ENCODE measurements around the gene KBTBD2. TPM values are rescaled to one million over a fixed set of nuclear protein-coding genes. Genes with fewer than 3 reads are reported as not detected.
"Not testable (repeated sequence)": the region's sequence is repeated elsewhere in the genome, so short reads cannot be mapped to it uniquely, and the experiment has no call there.

KBTBD2 gene
- total RNA-seq, 2 experiments from 2014 or later = 46.2 to 46.6 TPM

DNA sequence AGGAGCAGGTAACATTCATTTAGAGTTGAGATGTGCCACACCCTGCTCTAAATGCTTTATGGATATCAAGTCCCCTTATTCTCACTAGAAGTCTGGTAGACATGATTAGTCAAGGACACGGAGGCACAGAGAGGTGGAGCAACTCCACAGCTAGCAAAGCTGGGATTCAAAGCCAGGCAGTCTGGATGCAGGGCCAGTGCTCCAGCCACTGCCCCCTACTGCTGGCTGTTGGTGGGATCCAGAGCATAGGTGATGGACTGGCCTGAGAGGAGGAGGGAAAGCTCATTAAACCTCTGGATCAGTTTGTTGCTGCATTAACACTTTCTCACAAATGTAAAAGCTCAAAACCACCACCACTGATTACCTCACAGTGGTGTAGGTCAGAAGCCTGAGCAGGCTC lies 22.6 kb upstream of the KBTBD2 start:
- peaks cover 9% of the 10 kb centered on the region for H3K36me3 Mint-ChIP-seq (ENCODE audit: low read depth)
- CTCF ChIA-PET = no interaction called here
- no peaks in the 10 kb centered on the region for H3K9me3 Mint-ChIP-seq
- H3K4me1 Mint-ChIP-seq = no peaks in the 10 kb centered on the region
- H3K4me3 Mint-ChIP-seq = no peak overlapping the region
- H3K27ac Mint-ChIP-seq = no peak overlapping the region
- no peak for DNase-seq
- POLR2A ChIA-PET = no interaction called here
- no peaks in the 10 kb centered on the region for H3K27me3 Mint-ChIP-seq

DNA sequence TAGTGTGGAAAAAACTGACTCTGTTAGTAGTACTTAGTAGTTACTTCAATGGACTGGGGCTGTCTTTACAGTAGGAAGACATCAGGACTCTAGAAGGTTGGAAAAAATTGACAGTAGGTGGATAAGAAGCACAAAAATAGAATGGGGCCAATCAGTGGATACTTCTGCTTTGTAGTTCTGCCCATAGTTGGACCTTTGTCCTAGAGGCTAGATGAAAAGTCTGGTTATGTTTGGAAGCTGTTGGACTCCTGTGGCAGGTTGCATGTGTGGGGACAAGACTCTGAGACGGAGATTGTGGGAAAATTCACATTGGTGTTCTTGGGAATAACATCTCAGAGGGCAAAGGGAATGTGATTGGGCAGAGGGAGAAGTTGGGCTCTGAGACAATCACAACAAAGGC lies 18.6 kb upstream of the KBTBD2 start:
- Mint-ChIP-seq H3K27me3 (no peaks in the 10 kb centered on the region), H3K27ac (no peak overlapping the region), H3K36me3 (ENCODE audit: low read depth) (peaks cover 4% of the 10 kb centered on the region), H3K9me3 (no peaks in the 10 kb centered on the region), H3K4me1 (peaks cover 11% of the 10 kb centered on the region), H3K4me3 (no peak overlapping the region)
- CTCF ChIA-PET = no interaction called here
- POLR2A ChIA-PET = no interaction called here
- DNase-seq = no peak

DNA sequence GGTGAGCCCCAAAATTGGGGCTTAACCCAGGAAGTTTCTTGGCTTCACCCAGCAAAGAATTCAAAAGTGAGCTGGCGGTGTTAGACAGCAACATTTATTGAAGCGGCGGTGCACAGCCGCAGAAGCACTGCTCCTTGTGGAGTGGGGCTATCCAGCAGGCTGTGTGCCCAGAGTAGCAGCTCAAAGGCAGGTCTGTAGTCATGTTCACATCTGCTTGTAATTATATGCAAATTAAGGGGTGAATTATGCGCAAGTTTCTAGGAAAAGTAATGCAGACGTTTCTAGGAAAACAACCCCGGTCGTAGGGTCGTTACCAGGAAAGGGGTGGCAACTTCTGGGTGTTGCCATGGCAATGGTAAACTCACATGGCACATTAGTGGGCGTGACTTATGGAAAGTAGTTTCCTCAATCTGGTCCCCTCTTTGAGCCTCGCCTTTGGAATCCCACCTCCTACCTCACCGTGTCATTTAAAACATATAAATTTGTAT lies 13.7 kb upstream of the KBTBD2 start:
- POLR2A ChIA-PET = interaction anchor here (0.6 to 1.1 kb wide), 2 partner anchors 14 to 16 kb away, joined by 3 to 4 read pairs; no protein-coding TSS in a partner anchor
- CTCF ChIA-PET = interaction anchor here (0.7 to 1.6 kb wide), 6 partner anchors 13 to 203 kb away, joined by 3 to 7 read pairs (median 4); partner anchors contain the start of gene KBTBD2
- Mint-ChIP-seq H3K27me3 (no peaks in the 10 kb centered on the region), H3K27ac (peak overlapping the region; percentile 94), H3K4me1 (peaks cover 21% of the 10 kb centered on the region), H3K9me3 (no peaks in the 10 kb centered on the region), H3K4me3 (peak overlapping the region; percentile 75), H3K36me3 (ENCODE audit: low read depth) (no peaks in the 10 kb centered on the region)
- DNase-seq = peak; percentile 92

DNA sequence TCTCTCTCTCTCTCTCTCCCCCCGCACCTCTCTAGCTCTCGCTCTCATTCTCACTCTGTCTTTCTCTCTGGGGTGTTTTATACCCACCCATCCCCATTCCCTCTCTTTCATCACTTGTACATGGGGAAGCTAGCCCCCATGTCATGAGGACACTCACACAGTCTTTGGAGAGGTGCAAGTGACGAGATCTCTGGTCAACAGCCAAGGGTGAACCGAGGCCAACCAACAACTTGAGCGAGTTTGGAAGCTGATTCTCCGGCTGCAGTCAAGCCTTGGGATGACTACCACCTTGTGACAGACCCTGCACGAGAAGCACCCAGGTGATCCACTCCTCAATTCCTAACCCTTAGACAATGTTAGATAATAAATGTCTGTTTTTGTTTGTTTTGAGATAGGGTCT lies 10.1 kb upstream of the KBTBD2 start:
- CTCF ChIA-PET = interaction anchor here (3.7 kb wide), 1 partner anchor 9 kb away, joined by 17 read pairs; the partner anchor contains the start of gene KBTBD2
- Mint-ChIP-seq H3K36me3 (ENCODE audit: low read depth) (no peaks in the 10 kb centered on the region), H3K9me3 (no peaks in the 10 kb centered on the region), H3K27me3 (peaks cover 2% of the 10 kb centered on the region), H3K27ac (no peak overlapping the region), H3K4me1 (peaks cover 19% of the 10 kb centered on the region), H3K4me3 (no peak overlapping the region)
- DNase-seq = no peak
- POLR2A ChIA-PET = no interaction called here

DNA sequence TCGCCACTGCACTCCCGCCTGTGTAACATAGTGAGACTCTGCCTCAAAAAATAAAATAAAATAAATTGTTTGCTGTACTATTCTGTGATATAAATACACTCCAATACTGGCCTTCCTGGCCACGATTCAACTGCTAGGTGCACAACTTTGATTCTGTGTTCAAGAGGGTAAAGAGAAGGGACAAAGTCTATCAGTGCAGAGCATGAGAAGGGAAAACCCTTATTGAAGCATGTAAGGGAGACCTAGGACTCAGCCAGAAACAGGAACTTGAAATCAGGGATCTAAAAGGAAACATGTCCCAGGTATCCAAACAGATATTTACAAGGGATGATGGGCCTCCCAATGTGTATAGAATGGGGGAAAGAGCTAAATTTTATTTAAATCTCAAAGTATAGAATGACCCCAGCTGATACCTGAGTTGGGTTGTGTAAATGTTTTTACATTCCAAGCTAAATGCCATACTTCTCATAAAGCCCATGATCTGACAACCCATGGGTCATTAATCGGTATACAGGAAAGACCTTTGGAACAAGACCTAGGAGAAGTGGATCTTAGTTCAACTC lies 9.0 kb upstream of the KBTBD2 start:
- no peaks in the 10 kb centered on the region for H3K36me3 Mint-ChIP-seq (ENCODE audit: low read depth)
- peaks cover 2% of the 10 kb centered on the region for H3K27me3 Mint-ChIP-seq
- no peak overlapping the region for H3K27ac Mint-ChIP-seq
- no peaks in the 10 kb centered on the region for H3K9me3 Mint-ChIP-seq
- ChIA-PET POLR2A (no interaction called here), CTCF (interaction anchor here (3.7 kb wide), 1 partner anchor 8 kb away, joined by 17 read pairs; the partner anchor contains the start of gene KBTBD2)
- DNase-seq = no peak
- H3K4me3 Mint-ChIP-seq = no peak overlapping the region
- H3K4me1 Mint-ChIP-seq = peaks cover 13% of the 10 kb centered on the region

DNA sequence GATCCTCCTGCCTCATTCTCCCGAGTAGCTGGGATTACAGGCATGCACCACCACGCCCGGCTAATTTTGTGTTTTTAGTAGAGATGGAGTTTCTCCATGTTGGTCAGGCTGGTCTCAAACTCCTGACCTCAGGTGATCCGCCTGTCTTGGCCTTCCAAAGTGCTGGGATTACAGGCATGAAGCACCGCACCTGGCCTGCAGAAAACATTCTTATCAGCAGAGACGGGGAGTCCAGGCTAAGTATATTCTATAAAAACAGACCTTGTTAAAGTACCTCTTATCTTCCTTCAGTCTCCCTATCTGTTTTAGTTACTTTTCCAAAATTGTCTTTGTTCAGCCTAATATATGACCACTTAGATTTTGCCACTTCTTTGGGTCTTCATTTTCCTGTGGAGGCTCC lies 5.8 kb upstream of the KBTBD2 start:
- H3K27ac Mint-ChIP-seq; POLR2A ChIA-PET; H3K36me3 Mint-ChIP-seq (ENCODE audit: low read depth): not testable (repeated sequence)

DNA sequence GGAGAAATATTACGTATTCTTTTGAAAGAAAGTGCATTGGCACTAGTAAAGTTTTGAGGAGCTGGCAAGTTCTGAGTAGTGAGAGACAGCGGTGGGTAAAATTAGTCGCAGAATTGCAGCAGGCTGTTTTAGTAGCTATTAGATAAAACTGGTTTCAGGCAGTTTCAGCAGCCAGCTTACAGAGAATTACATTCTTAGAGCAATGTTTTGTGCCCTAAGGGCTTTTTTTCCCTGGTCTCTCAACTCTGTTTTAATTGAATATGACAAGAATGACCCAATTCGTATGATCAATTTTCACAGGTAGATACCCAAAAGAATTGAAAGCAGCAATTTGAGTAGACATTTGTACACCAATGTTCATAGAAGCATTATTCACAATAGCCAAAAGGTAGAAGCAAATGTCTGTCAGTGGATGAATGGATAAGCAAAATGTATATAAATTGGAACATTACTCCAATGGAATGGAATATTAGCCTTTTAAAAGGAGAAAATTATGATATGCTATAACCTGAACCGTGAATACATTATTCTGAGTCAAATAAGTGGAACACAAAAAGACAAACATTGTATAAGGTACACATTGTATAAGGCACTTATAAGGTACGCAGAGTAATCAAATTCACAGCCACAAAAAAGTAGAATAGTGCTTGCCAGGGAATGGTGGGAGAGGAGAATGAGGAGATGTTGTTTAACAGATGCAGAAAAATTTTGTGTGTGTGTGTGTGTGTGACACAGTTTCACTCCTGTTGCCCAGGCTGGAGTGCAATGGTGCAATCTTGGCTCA lies 5.2 kb upstream of the KBTBD2 start:
- H3K9me3 Mint-ChIP-seq = no peaks in the 10 kb centered on the region
- no peak for DNase-seq
- no peaks in the 10 kb centered on the region for H3K36me3 Mint-ChIP-seq (ENCODE audit: low read depth)
- peaks cover 23% of the 10 kb centered on the region for H3K4me1 Mint-ChIP-seq
- CTCF ChIA-PET = no interaction called here
- H3K4me3 Mint-ChIP-seq = no peak overlapping the region
- no peak overlapping the region for H3K27ac Mint-ChIP-seq
- POLR2A ChIA-PET = no interaction called here
- peaks cover 2% of the 10 kb centered on the region for H3K27me3 Mint-ChIP-seq

More for the DNA sequence above, 5.8 kb upstream of the KBTBD2 start:
- H3K27me3 Mint-ChIP-seq, H3K9me3 Mint-ChIP-seq, H3K4me3 Mint-ChIP-seq, CTCF ChIA-PET, DNase-seq: not testable (repeated sequence)
- peaks cover 21% of the 10 kb centered on the region for H3K4me1 Mint-ChIP-seq

DNA sequence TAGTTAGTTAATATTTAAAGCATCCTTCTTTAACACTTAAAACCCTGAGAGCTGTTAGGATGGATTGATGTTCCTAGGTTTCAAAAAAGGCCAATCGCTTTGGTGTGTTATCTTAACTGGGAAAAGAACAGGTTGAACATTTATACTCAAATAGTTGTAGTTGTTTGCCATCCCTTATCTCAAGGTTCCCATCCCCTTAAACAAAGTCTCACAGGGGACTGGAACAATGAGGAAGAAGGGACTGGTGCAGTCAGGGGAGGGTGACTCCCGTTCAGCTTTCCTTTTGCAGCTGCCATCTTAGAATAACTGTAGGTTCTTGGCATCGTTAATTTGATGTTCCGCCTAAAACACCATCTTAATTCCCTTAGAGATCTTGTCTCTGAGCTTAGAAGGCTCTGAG lies 2.6 kb upstream of the KBTBD2 start:
- CTCF ChIA-PET = interaction anchor here (0.7 to 3.4 kb wide), 5 partner anchors 8 to 214 kb away, joined by 3 to 17 read pairs (median 3); no protein-coding TSS in a partner anchor
- Mint-ChIP-seq H3K4me3 (no peak overlapping the region), H3K27me3 (peaks cover 2% of the 10 kb centered on the region), H3K27ac (peak overlapping the region; percentile 50), H3K4me1 (peaks cover 29% of the 10 kb centered on the region), H3K36me3 (ENCODE audit: low read depth) (peaks cover 12% of the 10 kb centered on the region), H3K9me3 (no peaks in the 10 kb centered on the region)
- POLR2A ChIA-PET = no interaction called here
- DNase-seq = no peak

DNA sequence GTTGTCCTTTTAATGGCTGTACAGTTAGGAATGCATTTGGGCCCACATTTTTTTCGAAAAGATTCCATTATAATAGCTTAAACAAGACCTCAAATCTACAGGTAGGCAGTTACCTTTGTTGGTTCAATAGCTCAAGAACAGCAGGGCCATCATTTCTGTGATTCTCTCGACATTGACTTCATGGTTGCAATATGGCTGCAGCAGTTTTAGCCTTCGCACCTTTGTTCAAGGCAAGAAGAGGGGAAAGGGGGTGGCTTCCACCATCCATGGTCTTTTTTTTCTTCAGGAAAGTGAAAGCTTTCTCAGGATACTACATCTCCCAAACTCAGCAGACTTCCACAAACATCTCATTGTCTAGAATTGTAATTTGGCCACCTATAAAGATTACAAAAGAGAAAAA lies 2.2 kb upstream of the KBTBD2 start:
- Mint-ChIP-seq H3K36me3 (ENCODE audit: low read depth) (peaks cover 14% of the 10 kb centered on the region), H3K4me3 (no peak overlapping the region), H3K27ac (peak overlapping the region; percentile 100), H3K9me3 (no peaks in the 10 kb centered on the region), H3K27me3 (peaks cover 2% of the 10 kb centered on the region), H3K4me1 (peaks cover 32% of the 10 kb centered on the region)
- no peak for DNase-seq
- POLR2A ChIA-PET = no interaction called here
- CTCF ChIA-PET = interaction anchor here (3.4 kb wide), 1 partner anchor 9 kb away, joined by 17 read pairs; no protein-coding TSS in a partner anchor

DNA sequence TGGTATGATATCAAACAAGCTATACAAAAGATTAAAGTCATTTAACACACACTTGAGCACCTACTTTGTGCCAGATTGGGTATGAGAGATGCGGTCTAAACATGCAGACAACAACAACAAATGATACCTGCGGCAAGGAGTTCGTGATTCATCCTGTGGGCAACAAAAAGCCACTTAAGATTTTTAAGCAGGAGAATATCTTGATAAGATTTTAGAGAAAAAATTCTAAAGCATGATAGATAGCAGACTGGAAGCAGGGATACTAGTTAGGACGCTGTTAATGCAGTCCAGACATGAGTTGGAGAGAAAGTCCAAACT lies 1.6 kb upstream of the KBTBD2 start:
- CTCF ChIA-PET = interaction anchor here (1.2 to 3.4 kb wide), 3 partner anchors 9 to 50 kb away, joined by 3 to 17 read pairs (median 7); no protein-coding TSS in a partner anchor

DNA sequence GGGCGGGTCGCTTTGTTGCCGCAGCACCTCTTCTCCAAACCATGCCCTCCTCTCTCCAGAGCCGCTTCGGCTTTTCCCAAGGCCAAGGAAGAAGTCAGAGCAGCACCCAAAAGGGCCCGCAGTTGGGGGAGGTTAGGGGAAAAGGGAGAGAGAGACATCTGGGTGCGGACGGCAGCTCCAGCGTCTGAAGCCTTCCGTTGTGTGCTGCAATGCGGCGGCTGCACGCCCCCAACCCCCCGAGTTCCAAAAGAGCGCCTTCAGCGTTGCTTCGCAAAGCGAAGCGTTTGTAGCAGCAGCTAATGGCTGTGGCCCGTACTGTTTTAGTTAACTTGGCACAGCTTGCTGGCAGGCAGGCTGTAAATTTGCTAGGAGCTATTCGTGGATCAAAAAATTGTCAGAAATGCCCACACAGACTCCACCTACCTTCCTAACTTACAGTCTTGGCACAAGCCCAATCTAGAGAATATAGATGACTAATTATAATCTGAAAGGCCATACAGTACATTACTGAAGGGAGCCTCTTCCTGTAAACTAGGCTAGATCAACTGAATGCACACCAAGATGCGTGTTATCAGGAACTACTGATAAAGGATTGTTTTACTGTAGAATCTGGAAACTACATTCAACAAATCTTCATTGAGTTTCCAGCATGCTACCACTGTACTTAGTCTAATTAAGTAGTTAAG lies 1.1 kb upstream of the KBTBD2 start:
- POLR2A ChIA-PET = interaction anchor here (1.0 kb wide), 2 partner anchors 15 to 237 kb away, joined by 3 read pairs; partner anchors contain the start of gene BBS9
- no peaks in the 10 kb centered on the region for H3K27me3 Mint-ChIP-seq
- CTCF ChIA-PET = interaction anchor here (1.2 to 3.4 kb wide), 3 partner anchors 10 to 50 kb away, joined by 3 to 17 read pairs (median 7); no protein-coding TSS in a partner anchor

More for the DNA sequence above, 1.6 kb upstream of the KBTBD2 start:
- DNase-seq = peak; percentile 27
- Mint-ChIP-seq H3K27me3 (peaks cover 2% of the 10 kb centered on the region), H3K27ac (peak overlapping the region; percentile 100), H3K9me3 (no peaks in the 10 kb centered on the region), H3K4me3 (peak overlapping the region; percentile 95), H3K4me1 (peaks cover 37% of the 10 kb centered on the region), H3K36me3 (ENCODE audit: low read depth) (peaks cover 20% of the 10 kb centered on the region)
- POLR2A ChIA-PET = no interaction called here

DNA sequence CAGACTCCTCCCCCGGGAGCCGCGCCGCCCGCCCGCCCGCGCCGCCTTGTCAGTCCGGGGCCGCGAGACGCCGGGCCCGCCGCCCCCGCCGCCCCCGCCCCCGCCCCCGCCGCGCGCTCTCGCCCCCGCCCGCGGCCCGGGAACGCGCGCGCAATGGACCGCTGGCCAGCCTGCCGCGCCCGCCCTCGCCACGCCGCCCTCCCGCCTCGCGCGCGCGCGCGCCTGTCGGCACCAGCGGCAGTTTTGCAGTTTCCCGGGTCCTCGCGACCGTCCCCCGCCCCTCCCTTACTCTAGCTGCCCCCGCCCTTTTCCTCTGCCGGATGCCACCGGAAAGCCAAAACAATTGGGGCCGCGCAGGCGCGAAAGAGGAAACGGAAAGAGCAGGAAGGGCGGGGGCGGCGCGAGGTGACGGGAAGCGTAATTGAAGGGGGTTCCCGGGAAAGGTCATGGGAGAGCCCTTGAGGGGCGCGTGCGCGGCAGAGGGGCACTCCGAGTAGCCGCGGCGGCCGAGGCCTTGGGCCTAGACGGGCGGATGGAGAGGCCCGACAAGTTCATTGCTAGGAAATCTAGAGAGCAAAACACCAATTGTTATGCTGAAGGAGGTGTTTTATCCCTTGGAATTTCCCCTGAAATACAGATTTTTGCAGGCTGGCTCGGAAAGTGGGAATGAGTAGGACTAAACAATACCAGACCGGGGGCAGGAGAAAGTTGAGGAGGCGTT lies 400 bp upstream of the KBTBD2 start:
- H3K36me3 Mint-ChIP-seq (ENCODE audit: low read depth) = peaks cover 24% of the 10 kb centered on the region
- CTCF ChIA-PET = interaction anchor here (1.2 to 3.4 kb wide), 3 partner anchors 10 to 51 kb away, joined by 3 to 17 read pairs (median 7); no protein-coding TSS in a partner anchor
- no peaks in the 10 kb centered on the region for H3K27me3 Mint-ChIP-seq
- peak overlapping the region; percentile 95 for H3K4me3 Mint-ChIP-seq
- peaks cover 47% of the 10 kb centered on the region for H3K4me1 Mint-ChIP-seq
- POLR2A ChIA-PET = interaction anchor here (1.0 kb wide), 2 partner anchors 16 to 237 kb away, joined by 3 read pairs; partner anchors contain the start of gene BBS9
- peak overlapping the region; percentile 100 for H3K27ac Mint-ChIP-seq
- DNase-seq = peak; percentile 98
- H3K9me3 Mint-ChIP-seq = no peaks in the 10 kb centered on the region

More for the DNA sequence above, 1.1 kb upstream of the KBTBD2 start:
- peak overlapping the region; percentile 100 for H3K27ac Mint-ChIP-seq
- H3K36me3 Mint-ChIP-seq (ENCODE audit: low read depth) = peaks cover 21% of the 10 kb centered on the region
- peaks cover 42% of the 10 kb centered on the region for H3K4me1 Mint-ChIP-seq
- DNase-seq = peak; percentile 57
- H3K9me3 Mint-ChIP-seq = no peaks in the 10 kb centered on the region
- H3K4me3 Mint-ChIP-seq = peak overlapping the region; percentile 95

Data from activated CD4-positive, alpha-beta T cell treated with anti-CD3 and anti-CD28 coated beads, Interleukin-2, amount 10 ng/mL, durations not matched to agents 7 days and 5 days (primary cell).